Loucy (cell line): ENCODE results near the gene POTEF.
"Not testable (repeated sequence)": the region's sequence is repeated elsewhere in the genome, so short reads cannot be mapped to it uniquely, and the experiment has no call there.

Experiments
- CTCF ChIP-seq: fragments of 200-600 bp; sonication (generic); conservative IDR thresholded peaks from 2 replicates; pipeline ENCODE4 v1.5.1; 2014; ENCODE audit warnings: mild to moderate bottlenecking, antibody characterized with exemption, low read length
- EZH2phosphoT487 ChIP-seq: fragments of 200-600 bp; IDR thresholded peaks from 2 replicates; pipeline ENCODE4 v1.6.1; 2018; ENCODE audit warnings: antibody characterized with exemption, mild to moderate bottlenecking, moderate library complexity, borderline replicate concordance

- TF ChIP-seq CTCF, EZH2phosphoT487: not testable (repeated sequence)
These were observed 12.0 kb upstream of the POTEF start for GRCh38 chr2:130141002-130141401.
